T-helper 1 cell treated with Interleukin-12 subunit alpha and Interleukin-12 subunit beta and Interleukin-4 antibody, amounts not matched to agents 30 ng/mL and 1 ng/mL, for 36 hours (primary cell): ENCODE measurements around the gene HPN. TPM values are rescaled to one million over a fixed set of nuclear protein-coding genes. Genes with fewer than 3 reads are reported as not detected.
"Not testable (repeated sequence)": the region's sequence is repeated elsewhere in the genome, so short reads cannot be mapped to it uniquely, and the experiment has no call there.

Source experiments
- intact Hi-C: fragments of 100-400 bp; cut with micrococcal nuclease; formaldehyde crosslinking; loops from one replicate; pipeline ENCODE4 v1.15.1; 2024
- total RNA-seq: library from RNA; stranded (reverse); gene quantifications from 2 replicates; pipeline ENCODE4 v1.2.3, GENCODE V29; 2022

HPN gene
- total RNA-seq, 1 donor from 2014 or later, result not detected

DNA sequence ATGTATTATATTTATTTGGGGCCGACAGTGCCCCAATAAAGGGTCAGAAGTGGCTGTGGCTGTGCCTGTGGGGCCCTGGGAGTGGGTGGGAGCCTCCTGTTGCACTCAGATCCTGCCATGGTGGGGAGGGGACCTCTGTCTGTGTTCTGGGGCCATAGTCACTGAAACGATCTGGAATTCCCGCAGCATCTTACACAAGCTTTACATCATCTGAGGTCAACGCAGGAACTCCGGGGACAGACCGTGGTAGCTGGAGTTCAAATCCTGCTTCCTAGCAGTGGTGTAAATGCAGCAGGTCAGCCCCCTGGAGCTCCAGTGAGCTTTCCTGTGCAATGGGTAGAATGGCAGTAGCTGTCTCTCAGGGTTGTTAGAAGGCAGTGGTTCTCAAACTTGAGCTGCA lies 15.1 kb upstream of the HPN start:
- intact Hi-C loops, result no loop called here

DNA sequence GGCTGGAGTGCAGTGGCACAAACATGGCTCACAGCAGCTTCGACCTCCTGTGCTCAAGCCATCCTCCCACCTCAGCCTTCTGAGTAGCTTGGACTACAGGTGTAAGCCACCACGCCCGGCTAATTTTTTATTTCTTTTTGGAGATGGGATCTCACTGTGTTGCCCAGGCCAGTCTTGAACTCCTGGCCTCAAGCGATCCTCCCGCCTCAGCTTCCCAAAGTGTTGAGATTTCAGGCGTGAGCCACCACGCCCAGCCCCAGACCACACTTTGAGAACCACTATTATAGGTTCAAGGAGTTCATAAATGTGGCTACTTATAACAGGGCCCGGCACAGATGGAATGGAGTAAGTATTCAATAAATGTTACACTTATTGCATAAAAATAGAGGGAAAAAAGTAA lies 14.5 kb upstream of the HPN start:
- intact Hi-C loops, result no loop called here

DNA sequence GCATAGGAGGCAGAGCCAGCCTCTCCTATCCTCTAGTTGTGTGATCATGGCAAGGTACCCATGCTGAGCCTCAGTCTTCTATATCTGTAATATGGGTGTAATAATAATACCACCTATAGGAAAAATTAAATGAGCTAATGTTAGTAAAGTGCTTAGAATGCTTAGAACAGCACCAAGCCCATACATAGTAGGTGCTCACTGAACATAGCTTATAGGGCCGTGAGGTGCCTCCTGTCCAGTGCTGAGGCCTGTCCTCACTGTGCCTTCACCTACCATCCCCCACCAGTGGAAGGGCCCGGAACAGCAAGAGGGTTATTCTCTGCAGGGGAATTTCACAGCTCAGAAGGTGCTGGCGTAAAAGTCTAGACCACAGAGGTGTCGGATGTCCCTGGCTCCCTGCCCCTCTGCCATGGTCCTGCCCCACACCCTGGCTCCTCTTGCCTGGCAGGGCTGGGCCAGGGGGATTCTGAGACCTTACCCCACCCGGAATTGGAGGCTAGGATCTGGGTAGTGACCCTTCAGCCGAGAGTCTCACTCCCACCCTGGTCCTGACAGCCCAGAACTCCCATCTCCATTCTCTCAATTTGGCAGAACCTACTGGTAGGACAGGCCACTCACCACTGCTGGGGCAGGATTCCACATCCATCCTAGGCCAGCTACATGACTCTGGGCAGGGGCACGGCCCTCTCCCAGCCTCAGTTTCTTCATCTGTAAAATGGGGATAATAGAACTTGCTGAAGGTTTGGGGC lies 13.5 kb upstream of the HPN start:
- intact Hi-C loops, result no loop called here

GRCh38 chr19:35028600-35028885 lies 13.0 kb upstream of the HPN start:
- intact Hi-C loops, result not testable (repeated sequence)

DNA sequence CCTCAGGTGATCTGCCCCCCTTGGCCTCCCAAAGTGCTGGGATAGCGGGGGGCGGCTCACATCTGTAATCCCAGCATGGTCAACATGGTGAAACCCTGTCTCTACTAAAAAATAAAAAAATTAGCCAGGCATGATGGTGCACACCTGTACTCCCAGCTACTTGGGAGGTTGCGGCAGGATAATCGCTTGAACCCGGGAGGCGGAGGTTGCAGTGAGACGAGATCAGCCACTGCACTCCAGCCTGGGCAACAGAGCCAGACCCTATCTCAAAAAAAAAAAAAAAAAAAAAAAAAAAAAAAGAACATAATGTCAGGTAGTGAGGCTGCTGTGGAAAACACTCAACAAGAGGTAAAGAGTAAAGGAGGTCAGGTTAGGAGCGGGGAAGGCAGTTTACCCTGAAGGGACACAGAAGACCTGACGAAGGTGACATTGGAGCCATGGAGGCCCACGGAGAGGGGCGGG lies 12.2 kb upstream of the HPN start:
- intact Hi-C loops, result not testable (repeated sequence)

- intact Hi-C loops, result no loop called here
Measured at GRCh38 chr19:35029737-35030256, 11.7 kb upstream of the HPN start.

- intact Hi-C loops, result no loop called here
Measured at GRCh38 chr19:35030257-35031071, 11.1 kb upstream of the HPN start, which contains the start of gene SCN1B. TSS of gene SCN1B (plus strand) at chr19:35030470. CDS start at chr19:35030821, 351 bp downstream.

DNA sequence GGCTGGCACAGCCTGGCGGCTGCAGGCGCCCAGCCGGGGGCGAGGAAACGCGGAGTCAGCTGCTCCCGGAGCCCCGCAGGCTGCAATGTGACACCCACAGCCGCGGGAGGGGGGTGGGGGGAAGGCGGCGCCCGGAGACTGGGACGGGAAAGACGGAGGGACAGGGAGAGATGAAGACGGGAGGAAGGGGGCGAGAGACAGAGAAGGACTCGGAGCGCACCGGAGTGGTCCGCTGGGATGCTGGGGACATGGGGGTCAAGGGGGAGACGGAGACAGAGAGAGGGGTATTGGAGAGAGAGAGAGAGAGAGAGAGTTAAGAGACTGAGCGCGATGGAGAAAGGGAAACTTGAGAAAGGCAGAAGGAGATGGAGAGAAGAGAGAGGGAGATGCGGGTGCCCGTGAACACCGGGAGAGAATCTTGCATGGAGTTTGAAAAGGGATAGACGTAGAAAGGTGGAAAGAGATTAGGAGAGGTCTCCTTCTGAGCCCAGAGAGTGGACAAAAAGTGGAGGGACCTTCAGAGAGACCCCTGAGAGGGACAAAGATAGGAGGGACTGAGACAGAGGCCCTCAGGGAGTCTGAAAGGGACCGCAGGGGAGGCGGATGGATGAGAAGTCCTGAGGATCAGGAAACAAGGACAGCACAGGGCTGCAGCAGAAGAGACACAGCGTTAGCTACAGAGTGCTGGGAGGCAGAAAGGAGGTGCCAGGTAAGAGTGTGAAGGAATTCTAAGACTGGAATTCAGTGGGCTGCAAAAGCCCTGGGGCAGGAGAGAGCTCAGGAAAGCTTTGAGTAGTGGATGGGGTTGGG lies 10.2 kb upstream of the HPN start:
- intact Hi-C loops, result no loop called here

- intact Hi-C loops, result no loop called here
Measured at GRCh38 chr19:35032356-35032865, 9.1 kb upstream of the HPN start.

DNA sequence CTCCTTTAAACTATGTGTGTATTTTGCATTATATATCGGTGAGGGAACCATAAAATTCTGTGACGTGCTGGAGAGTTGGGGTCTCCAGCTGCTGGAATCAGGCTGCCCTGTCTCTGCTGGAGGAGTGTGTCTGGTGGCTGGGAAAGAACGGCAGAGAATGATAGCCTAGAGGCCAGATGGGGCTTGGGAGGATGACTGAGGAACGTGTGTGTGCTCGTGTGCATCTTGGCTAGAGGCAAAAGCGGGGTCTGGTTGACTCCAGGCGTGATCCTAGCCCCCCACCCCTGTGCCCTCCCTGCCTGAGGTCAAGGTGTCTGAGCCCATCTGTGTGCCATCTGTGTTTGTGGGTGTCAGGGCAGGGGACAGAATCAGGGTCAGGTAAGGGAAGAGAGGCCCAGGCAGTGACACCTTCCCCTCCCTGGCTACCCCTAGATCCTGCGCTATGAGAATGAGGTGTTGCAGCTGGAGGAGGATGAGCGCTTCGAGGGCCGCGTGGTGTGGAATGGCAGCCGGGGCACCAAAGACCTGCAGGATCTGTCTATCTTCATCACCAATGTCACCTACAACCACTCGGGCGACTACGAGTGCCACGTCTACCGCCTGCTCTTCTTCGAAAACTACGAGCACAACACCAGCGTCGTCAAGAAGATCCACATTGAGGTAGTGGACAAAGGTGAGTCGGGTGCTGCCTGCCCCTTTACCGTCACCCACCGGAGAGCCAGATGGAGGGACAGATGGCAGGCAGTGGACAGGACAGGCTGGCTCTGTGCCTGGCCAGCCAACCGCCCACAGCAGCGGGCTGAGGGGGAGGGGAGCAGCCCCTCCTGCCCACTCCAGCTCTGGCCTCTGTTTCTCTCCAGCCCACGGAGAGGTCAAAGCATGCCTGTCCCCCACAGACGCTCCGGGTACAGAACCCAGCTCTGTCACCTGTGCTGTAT lies 8.2 kb upstream of the HPN start:
- intact Hi-C loops, result no loop called here

- intact Hi-C loops, result no loop called here
Measured at GRCh38 chr19:35034005-35034502, 7.5 kb upstream of the HPN start.

DNA sequence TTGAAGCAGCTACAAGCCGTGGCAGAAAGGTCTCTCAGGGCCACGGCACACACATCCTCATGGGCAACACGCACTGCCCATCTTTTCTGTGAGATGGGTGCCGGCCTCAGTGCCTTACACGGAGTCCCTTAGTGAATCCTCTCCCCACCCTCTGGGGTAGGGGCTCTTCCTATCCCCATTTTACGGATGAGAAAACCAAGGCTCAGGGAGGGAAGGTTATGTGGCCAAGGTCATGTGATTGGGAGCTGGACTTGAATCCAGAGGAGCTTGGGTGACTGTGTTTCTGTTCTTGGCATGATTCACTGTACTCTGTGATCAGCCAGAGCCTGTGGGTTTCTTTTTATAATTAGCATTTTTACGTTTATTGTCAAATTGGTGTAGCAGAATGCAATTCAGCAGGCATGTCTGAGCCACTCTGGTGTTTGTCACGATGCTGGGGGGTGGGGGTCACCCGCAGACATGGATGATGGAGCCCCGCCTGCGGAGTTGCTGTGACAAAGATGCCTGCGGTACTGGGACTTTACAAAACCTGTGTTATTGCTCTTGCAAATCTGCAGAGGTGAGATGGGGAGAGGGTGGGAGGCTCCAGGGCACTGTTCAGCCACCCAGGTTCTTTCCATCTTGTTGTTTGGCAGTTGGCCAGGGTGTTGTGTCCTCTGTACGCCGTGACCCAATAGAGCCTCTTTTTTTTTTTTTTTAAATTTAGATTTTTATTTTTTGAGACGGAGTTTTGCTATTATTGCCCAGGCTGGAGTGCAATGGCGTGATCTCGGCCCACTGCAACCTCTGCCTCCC lies 6.7 kb upstream of the HPN start:
- intact Hi-C loops, result no loop called here

- intact Hi-C loops, result no loop called here
Measured at GRCh38 chr19:35037716-35038622, 3.6 kb upstream of the HPN start.

DNA sequence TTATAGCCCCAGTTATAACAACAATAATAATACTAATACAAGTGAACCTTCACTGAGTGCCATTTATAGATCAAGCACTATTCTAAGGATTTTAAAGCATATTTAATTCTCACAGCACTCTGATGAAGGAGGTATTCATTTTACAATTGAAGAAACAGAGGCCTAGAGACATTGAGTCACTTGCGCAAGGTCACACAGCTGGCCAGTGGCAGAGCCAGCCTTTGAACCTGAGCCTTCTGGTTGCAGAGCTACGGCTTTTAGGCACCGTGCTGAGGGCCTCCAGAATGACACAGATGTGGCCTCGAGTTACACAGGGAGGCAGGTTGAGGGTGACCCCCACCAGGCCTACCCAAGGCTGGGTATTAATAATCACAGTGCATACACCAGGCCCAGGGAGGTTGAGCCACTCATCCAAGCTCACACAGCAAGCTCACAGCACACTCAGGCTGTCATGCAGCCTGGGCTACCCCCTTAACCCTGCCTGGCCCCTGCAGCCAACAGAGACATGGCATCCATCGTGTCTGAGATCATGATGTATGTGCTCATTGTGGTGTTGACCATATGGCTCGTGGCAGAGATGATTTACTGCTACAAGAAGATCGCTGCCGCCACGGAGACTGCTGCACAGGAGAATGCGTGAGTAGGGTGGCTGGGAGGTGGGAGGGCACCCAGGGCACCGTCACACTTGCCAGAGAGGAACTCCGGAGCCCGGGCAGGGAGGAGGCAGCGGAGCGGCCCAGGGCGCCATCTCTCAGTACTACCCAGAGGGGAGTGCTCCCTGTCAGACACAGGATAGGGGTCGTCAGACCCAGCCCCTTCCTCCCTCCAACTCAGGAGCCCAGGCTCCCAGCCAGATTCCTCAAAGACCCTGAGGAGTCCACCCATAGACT lies 2.7 kb upstream of the HPN start:
- intact Hi-C loops, result no loop called here

- intact Hi-C loops, result no loop called here
Measured at GRCh38 chr19:35039881-35040825, 1.4 kb upstream of the HPN start.
